GM20000 (cell line): Measurements from ENCODE around the gene FXYD4.
A peak's percentile ranks its signal among the peaks of the same experiment; 100 is the strongest.

Experiments
- DNase-seq: peaks from one replicate; pipeline ENCODE4 v3.0.0; 2012; ENCODE audit warnings: low spot score
- CTCF ChIP-seq: IDR thresholded peaks from 2 replicates; pipeline ENCODE4 v1.5.1; 2012; ENCODE audit warnings: mild to moderate bottlenecking, control low read depth; ENCODE audit errors: extremely low read depth, missing control alignments

Gene FXYD4

GRCh38 chr10:43394868-43395267 is 23.4 kb downstream of the FXYD4 start:
- no peak for TF ChIP-seq CTCF
- DNase-seq: no peak

DNA sequence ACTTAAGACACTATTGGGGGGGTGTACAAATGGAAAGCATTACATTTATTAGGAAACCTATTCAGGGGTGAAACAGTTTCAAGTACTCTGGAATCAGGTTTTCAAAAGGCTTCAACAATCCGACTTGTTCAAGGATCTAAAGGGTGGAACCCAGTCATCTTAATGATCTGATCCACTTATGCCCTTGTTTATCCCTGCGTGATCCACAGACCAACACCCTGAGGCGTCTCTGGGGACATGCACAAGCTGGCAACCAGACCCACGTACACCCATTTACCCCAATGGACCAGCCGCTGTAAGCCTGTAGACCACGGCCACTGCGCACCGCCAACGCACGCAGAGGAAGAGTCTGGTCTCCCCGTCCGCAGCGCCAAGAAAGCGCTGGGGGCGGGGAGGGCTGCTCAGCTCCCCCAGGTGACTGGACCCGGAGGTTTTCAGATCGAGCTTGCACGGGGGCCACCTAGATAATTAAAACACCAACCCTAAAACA is 24.2 kb downstream of the FXYD4 start:
- TF ChIP-seq CTCF: no peak
- no peak for DNase-seq

DNA sequence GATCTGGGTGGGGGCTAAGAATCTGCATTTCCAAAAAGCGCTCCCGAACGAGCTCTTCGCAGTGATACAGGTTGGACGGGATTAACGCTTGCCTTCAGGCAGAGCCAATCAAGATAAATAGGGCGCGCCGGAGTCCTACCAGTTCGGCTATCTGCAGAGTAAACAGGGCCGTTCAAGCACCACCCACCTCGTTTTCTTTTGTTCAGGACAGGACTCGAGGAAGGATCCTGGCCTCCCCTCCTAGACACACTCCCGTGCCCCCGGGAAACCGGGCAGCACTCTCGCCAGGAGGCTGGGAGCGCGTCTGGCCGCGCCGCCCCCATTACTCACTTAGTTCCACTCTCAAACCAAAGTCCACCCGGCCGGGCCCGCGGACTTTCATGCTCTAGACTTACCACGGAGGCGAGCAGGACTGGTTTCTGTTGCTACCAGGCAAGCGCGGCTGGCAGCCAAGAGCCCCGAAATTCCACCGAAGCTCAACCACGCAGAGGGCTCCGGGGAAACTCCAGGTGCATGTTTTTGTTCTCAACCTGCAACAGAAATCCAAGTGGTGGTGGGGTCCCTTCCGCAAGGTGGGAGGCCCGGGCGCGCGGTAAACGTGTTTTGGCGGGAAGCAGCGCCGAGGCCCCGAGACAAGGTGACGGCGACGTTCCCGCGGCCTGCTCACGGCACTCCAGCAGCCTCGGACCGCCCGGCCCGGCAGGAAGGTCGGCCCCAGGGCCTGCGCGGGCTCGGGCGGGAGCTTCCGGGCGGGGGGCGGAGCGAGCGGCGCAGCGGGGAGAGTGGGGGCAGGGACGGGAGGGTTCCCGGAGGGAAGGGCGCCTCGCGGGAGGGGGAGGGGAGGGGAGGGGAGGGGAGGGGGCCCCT is 24.9 kb downstream of the FXYD4 start:
- DNase-seq: peak; percentile 91
- no peak for TF ChIP-seq CTCF

DNA sequence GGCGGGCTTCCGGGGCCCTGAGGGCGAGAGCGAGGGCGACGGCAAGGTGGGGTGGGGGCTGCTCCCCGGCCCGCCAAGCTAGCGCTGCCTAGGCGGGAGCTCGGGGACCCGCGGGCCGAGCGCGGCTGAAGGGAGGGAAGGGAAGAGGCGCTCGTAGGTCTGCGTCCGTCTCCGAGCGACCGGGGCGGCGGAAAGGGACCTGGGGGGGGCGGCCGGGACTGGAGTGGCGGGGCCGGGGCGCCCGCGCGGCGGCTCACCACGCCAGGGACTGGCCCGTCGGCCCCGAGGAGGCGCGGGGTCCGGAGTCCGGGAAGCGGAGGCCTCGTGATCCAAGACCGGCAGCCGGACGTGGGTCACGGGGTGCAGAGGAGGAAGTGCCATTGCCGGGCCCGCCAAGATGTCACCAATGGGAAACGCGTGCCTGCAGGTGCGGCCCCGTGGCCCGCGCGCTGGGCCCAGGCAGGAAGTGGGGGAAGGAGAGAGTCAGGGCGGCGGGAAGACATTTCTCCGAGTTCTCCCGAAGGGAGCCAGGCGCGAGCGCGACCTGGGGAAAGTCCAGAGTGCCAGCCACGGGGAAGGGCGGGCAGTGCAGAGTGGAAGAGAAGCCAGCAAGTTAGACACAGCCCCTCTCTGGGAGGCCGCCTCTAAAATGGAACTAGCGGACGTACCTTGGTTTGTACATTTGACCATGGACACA is 25.6 kb downstream of the FXYD4 start:
- DNase-seq: peak; percentile 94
- TF ChIP-seq CTCF: no peak

DNA sequence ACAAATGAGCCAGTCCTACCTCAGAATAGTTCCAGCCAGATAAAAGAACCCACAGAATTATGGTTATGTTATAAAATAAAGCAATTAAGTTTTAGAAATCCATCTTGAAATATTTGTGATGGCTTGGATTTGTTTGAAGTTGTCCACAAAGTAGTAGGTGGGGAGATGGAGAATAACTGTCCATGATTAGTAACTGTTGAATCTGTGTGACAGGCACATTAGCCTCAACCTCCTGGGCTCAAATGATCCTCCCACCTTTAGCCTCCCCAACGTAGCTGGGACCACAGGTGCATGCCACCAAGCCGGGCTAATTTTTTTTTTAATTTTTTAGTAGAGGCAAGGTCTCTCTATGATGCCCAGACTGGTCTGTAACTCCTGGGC is 27.5 kb downstream of the FXYD4 start:
- DNase-seq: no peak
- no peak for TF ChIP-seq CTCF

DNA sequence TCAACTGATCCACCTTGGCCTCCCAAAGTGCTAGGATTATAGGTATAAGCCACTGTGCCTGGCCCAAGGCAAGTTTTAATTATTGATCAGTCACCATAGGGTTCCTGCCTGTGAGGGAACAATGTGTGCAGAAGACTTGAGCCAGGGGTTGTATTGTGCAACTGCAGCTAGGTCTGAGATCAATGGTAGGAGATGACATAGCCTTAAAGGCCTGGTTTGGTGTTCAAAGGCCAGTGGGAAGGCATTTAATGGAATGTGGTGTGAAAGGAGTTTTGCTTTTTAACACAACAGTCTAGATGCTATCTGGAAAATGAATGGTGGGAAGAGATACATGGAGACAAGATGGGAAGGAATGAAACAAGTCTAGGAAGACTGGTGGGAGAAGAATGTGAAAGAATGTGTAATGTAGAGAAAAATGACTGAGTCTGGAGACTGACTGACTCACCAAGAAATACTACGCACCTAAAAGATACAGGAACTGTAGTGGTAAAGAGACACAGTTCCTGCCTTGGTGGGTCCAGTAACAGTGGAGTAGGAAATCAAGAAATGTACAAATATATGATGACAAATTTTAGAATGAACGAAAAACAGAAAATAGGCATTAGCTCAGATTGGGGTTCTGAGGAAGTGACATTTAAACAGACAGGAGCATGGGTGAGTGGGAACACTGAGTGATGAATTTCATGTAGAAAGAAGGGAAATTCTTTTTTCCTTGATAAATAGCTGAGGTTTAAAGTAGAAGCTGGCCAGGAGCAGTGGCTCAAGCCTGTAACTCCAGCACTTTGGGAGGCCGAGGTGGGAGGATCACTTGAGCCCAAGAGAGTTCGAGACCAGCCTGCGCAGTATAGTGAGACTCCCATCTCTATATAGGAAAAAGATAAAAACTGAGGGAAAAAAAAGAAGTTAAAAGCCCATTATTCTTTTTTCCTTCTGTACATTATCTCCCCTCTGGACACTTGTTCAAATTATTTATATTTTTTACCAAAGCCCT is 28.2 kb downstream of the FXYD4 start:
- no peak for DNase-seq
- TF ChIP-seq CTCF: no peak
